ENCODE measurements around the gene RNF183.
"Not testable (repeated sequence)": the region's sequence is repeated elsewhere in the genome, so short reads cannot be mapped to it uniquely, and the experiment has no call there.

Gene RNF183

DNA sequence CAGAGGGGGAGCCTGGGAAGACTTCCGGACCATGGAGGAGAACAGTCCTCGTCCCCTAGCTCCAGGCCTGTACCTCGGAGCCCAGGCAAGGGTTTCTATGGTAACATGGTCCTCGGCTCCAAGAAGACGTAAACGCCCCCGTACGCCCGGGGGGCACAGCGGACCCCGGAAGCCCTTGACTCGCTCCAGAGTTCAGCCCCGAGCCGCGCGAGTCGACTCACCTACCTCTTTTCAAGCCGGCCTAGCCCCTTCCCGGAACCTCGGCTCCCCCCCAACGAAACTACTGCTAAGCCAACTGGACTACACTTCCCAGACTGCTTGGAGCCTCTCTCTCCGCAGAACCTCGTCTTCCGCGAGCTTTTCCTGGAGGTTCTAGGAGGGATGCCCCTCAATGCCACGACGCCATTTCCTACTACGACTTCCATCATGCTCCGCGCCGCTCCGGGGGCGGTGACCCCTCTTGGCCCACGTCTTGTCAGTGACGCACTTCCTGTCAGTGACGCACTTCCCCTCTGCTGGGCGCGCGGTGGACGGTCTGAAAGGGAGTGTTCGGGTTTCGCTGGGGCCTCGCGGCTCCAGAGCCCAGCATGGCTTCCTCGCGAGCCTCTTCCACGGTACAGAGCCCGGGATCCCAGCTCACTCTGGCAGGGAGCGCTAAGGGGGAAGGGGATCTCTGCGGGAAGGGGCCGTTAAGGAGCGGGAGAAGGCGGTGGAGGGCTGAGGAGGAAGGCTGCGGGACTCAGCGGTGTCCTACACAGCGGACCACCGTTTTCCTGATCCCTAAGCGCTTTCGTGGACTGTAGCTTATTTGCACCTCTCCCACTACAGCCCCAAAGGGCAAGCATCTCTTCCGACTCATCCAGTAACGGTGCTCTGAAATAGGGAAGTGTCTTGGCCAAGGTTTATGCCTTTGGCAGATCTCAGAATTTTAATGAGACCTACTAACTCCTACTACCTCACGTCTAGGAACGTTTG lies 27.7 kb downstream of the RNF183 start, which contains the start of the genes CDC26 and PRPF4:
Gene CDC26 (minus strand): TSS at position 416 of the 975 bp plus-strand sequence. CDS start 3,065 bp downstream, outside the sequence.
Gene PRPF4 (plus strand): TSS at position 502 of the 975 bp plus-strand sequence. CDS start 86 bp downstream, at position 588.
- in situ Hi-C loops (cut with MboI; ENCODE audit: low sequenced_read_pairs), result no loop called here

DNA sequence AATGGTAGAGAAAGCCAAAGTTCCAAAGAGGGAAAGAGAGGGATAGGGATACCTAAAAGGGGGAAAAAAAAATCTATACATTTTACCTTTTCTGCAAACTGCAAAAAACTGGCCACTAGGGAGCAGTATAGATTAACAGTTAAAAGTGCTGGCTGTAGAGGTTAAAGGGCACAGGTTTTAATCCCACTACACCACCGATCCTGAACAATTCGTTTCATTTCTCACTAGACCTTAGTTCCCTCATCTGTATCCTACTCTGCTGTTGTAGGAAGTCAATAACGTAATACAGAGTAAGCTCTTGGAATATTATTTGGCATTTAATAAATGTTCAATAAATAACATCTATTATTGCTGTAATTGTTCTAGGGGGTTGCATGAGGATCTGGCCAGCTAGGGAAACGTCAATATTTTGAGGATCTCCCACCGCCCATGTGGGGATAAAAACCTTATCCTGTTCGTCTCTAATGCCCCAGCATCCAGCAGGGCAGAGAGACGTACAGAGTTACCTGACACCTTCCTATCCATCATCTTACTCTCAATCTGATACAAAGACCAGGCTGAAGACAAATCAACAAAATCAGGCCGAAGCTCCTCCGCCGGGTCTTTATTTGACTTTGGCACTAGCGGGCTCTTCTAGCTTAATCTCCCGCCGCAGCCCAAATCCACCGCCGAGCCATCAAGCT lies 28.6 kb downstream of the RNF183 start:
- in situ Hi-C loops (cut with MboI; ENCODE audit: low sequenced_read_pairs), result no loop called here

DNA sequence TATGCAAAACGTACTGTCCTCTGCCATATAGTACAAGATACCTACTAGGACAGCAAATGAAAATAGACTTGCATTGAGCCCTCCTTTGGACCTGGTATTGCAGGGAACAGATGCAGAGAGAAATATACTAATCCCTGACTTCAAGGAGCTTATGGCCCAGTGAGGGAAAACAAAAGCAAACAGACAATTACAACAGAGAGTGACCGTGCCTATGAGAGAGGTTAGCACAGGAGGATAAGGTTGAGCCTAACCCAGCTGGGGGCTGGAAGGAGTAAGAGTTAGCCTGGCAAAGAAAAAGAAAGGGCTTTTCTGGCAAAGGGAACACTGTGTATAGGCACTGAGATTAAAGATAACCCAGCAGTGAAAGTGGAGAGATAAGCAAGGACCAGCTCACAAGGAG lies 33.3 kb downstream of the RNF183 start:
- in situ Hi-C loops (cut with MboI; ENCODE audit: low sequenced_read_pairs), result no loop called here

DNA sequence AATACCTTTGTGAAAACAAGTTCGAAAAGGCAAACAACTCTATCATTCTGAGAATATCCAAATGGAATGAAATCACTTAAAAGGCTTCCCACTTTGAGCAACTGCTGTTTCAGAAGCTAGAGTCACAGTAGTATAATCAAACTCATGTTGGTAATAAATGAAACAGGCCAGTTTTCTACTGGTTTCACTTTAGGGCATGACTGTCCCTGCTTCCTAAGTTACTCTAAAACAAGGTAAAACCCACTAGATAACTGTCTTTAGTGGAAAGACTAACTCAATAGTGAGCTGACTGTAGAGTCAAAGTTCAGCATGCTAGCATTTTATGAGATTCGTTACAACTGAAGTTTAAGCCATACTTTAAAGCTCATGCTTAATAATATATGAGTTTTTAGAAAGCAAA lies 33.8 kb downstream of the RNF183 start:
- in situ Hi-C loops (cut with MboI; ENCODE audit: low sequenced_read_pairs), result no loop called here

DNA sequence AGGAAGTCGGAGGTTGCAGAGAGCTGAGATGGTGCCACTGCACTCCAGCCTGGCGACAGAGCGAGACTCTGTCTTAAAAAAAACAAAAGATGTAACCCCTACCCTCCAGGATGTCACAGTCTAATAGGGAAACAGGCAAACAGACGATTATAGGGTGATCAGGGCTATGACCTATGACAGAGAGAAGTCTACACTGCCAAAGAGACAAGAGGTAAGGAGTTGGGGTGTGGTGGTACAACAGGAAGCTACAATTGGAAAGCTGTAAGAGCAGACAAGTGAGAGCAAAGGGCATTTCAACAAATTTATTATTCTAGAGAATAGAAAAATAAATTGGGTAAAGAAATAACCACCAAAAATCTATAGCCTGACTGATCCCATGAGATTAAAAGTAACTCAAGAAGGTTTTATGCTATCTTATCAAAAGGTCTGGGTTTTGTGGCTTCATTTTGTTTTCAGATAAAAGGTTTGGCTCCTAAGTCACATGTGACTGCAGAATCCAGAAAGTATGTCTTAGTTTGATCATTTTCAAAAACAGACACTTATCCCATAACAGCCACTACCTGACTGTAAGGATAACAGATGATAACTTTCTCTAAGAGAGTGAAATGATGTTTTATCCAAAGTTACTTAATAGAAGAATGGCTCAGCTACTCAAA lies 35.1 kb downstream of the RNF183 start:
- in situ Hi-C loops (cut with MboI; ENCODE audit: low sequenced_read_pairs), result no loop called here

DNA sequence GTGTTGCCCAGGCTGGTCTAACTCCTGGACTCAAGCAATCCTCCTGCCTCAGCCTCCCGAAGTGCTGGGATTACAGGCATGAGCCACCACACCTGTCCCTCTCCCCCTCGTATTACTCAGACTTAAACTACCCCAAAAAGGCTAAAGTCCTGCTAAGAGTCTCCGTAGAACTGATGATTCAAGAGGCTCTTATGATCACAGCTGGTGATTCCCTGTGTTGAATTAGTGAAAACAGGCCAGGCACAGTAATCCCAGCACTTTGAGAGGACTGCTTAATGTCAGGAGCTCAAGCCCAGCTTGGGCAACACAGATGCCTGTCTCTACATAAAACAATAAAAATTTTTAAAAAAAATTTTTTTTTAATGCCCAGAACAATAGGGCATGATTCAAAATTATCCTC lies 37.0 kb downstream of the RNF183 start:
- in situ Hi-C loops (cut with MboI; ENCODE audit: low sequenced_read_pairs), result no loop called here

DNA sequence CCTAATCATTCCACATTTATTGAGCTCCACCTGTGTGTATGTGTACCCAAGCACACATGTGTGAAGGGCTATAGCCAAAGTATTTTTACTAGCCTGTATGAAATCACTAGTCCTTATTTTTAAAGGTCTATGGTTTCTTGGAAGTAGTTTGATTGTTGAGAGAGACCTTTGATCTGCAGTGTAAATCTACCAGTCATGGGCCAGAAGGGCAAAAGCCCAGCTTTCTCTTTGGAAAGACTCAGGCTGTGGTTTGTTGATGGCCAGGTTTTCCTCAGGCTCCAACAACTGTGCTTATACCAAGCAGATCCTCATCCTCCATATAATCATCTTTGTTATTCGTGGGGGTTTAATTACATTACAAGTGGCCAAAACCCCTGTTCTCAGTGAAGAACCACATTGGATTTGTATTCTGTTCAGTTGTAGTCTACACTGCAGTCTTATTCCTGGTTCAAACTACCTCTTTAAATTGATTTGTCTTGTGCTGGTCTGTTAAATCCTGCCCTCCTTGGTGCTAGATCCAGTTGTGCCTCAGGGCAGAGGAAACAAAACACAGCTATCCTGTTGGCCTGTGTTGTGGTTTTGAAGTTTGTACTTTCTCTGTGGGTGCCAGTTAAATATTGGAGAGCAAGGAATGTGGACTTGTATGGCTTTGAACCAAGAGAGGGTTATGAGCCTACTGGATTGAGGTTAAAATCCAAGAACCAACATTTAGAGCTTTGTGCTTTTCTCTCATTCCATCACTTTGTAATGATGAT lies 41.1 kb downstream of the RNF183 start:
- in situ Hi-C loops (cut with MboI; ENCODE audit: low sequenced_read_pairs), result no loop called here

DNA sequence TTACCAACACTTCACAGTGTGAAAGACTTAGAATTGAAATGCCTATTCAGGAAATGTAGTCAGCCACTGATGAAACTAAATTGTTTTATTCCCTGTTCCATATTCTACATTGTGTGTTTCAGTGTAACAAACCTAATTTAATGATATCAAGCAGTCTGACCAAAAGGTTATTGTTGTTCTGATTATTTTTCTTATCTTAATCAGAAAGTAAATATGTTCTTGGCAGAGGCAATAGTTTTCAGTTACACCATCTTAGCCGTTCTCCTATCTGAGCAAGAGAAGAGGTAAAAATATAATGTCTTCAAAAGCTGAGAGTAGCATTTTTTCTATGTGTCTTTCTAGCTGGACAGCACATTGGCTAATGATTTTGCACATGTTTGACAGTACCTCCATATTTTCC lies 44.9 kb downstream of the RNF183 start:
- in situ Hi-C loops (cut with MboI; ENCODE audit: low sequenced_read_pairs), result no loop called here

DNA sequence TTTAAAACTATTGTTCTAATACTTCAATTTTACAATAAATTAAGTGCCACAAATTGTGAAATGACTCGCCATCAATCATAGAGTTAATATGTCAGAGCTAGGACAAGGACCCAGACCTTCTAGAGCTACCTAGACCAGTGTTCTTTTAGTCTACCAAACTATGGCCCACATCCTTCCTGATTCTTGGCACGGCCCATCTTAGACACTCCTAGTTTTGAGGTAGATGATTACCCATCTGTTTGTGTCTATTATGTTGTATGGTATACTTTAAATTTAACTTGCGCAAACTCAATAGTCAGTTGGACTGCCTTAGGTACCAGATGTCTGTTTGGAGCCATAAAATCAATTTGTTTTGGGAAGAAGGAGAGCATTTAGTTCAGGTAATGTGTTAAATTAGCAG lies 45.3 kb downstream of the RNF183 start:
- in situ Hi-C loops (cut with MboI; ENCODE audit: low sequenced_read_pairs), result no loop called here

DNA sequence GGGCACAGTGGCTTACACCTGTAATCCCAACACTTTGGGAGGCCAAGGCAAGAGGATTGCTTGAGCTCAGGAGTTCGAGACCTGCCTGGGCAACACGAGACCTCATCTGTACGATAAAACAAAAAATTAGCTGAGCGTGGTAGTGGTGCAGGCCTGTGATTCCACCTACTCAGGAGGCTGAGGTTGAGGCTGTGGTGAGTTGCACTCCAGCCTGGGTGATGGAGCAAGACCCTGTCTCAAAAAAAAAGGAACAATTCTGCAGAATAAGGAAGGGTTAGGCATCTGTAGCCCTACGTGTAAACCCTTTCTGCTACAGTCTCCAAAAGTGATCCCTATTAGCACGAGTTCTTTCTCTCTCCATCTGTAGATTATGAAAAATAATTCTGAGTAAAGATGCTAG lies 47.7 kb downstream of the RNF183 start:
- in situ Hi-C loops (cut with MboI; ENCODE audit: low sequenced_read_pairs), result no loop called here

DNA sequence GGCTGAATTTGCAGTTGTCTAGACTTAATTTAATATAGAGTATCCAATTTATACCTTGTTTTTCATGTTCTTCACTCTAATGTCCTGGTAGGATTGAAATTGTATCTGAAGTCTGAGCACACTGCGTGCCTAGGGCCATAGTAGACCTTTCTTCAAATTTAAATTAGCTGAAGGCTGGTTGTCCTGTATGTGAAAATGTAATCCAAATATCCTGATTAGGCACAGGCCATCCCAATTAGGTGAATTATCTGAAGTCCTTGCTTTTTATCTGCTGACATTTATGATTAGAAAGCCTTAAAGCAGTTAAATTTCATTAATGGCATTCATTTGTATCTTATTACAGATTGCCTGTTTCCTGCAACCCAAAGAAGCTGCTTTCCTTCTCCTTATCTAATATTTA lies 48.2 kb downstream of the RNF183 start:
- in situ Hi-C loops (cut with MboI; ENCODE audit: low sequenced_read_pairs), result no loop called here

DNA sequence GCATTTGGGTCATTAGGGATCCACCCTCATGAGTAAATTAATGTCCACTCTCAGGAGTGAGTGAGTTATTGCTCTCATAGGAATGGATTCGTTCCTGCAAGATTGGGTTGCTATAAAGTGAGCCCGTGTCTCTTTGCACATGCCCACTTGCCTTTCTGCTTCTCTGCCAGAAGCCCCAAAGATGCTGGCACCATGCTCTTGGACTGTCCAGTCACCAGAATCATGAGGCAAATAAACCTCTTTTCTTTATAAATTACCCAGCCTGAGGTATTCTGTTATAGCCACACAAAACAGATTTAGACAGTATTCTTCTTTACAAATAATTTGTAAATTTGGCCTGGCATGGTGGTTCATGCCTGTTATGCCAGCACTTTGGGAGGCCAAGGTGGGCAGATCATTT lies 52.4 kb downstream of the RNF183 start:
- in situ Hi-C loops (cut with MboI; ENCODE audit: low sequenced_read_pairs), result no loop called here

DNA sequence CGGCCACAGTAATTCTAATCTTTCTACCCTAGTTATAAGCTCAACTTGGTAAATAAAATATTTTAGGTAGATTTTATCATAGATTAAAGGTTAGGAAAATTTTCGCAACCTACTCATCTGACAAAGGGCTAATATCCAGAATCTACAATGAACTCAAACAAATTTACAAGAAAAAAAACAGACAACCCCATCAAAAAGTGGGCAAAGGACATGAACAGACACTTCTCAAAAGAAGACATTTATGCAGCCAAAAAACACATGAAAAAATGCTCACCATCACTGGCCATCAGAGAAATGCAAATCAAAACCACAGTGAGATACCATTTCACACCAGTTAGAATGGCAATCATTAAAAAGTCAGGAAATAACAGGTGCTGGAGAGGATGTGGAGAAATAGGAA lies 53.5 kb downstream of the RNF183 start:
- in situ Hi-C loops (cut with MboI; ENCODE audit: low sequenced_read_pairs), result not testable (repeated sequence)

DNA sequence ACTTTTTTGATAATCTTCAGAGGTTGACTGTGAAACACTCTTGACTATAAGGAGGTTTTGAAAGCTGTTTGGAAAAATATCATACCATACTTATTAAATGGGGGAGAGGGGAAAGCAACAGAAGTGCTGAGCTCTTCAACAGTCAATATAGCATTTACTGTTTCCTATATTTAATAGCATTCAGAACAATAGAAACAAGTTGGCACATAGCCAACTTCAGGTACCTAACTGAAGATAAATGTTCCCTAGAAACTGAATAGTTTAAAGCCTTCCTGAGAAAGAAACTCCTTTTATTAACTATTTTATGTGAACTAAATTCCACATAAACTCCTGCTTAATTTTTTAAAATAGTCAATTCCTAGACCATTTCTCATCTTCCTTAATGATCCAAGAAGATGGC lies 55.5 kb downstream of the RNF183 start:
- in situ Hi-C loops (cut with MboI; ENCODE audit: low sequenced_read_pairs), result no loop called here

All from HL-60/S4 treated with phorbol 12-myristate 13-acetate at 8.2 ng/mL for 4 days and 3 days (cell line).